Measurements from ENCODE around the gene C10orf71. TPM values are rescaled to one million over a fixed set of nuclear protein-coding genes. Genes with fewer than 3 reads are reported as not detected.

The C10orf71 gene
- total RNA-seq, 2 donors from 2014 or later = 0.14 TPM; not detected in 1

DNA sequence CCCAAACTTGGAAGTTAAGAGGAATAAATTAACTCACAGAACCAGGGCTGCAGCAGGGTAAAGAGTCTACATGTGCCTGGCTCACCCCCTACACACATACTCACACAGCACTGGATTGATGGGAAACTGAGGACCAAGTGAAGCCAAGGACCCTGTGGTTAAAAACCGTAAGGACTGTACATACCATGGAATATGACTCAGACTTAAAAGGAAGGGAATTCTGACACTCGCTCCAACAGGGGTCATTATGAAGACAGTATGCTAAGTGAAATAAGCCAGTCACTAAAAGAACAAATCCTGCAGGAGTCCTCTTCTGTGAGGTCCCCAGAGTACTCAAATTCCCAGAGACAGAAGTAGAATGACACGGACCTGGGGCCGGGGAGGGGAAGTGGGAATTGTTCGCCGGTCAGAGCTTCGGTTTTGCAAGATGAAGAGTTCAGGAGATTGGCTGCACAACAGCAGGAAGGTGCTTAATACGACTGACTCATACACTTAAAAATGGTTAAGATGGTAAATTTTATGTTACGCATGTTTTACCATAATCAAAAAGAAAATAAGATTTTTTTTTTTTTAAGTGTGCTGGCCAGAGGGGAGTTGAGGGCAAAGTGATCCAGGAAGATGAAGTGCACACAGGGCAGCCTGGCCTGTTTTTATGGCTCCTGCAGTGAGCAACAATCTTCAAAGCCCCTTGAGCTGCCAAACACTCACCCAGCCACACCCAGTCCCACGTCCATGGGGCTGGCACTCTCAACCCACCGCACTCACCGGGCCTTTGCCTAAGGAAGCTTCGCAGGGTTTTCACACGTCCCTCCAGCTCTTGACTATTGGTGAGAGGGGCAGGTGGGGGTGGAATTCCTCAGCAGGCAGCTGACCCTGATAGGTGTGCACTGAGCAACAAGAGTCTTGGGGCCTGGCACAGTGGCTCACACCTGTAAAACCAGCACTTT lies 70.5 kb downstream of the C10orf71 start:
- H3K27me3 ChIP-seq (replicated peaks; ENCODE audit: insufficient read depth) = no peaks in the 10 kb centered on the region
- H3K27ac ChIP-seq = no peak overlapping the region
- ATAC-seq (ENCODE audit: insufficient number of reproducible peaks, low FRiP score, low read depth) (no peak), DNase-seq (ENCODE audit: low spot score) (no peak)
- no peaks in the 10 kb centered on the region for H3K36me3 ChIP-seq
- H3K4me1 ChIP-seq (ENCODE audit: control insufficient read depth in 1 of 2, low read depth in 2 of 2) = no peaks in the 10 kb centered on the region
- H3K4me3 ChIP-seq = no peak overlapping the region
- TF ChIP-seq CTCF (IDR thresholded peaks at IDR 0.05) = no peak
- no peaks in the 10 kb centered on the region for H3K9me3 ChIP-seq

- H3K27ac ChIP-seq = no peak overlapping the region
- no peaks in the 10 kb centered on the region for H3K36me3 ChIP-seq
- H3K4me1 ChIP-seq (ENCODE audit: control insufficient read depth in 1 of 2, low read depth in 2 of 2) = no peaks in the 10 kb centered on the region
- ATAC-seq (ENCODE audit: insufficient number of reproducible peaks, low FRiP score, low read depth) = no peak
- no peak overlapping the region for H3K4me3 ChIP-seq
- H3K27me3 ChIP-seq (replicated peaks; ENCODE audit: insufficient read depth) = no peaks in the 10 kb centered on the region
- H3K9me3 ChIP-seq = no peaks in the 10 kb centered on the region
- TF ChIP-seq CTCF (IDR thresholded peaks at IDR 0.05) = no peak
- no peak for DNase-seq (ENCODE audit: low spot score)
Observed at GRCh38 chr10:49370326-49371100, 71.5 kb downstream of the C10orf71 start.

- H3K27ac ChIP-seq = no peak overlapping the region
- no peak overlapping the region for H3K4me3 ChIP-seq
- no peaks in the 10 kb centered on the region for H3K9me3 ChIP-seq
- no peaks in the 10 kb centered on the region for H3K27me3 ChIP-seq (replicated peaks; ENCODE audit: insufficient read depth)
- ATAC-seq (ENCODE audit: insufficient number of reproducible peaks, low FRiP score, low read depth) = no peak
- no peaks in the 10 kb centered on the region for H3K36me3 ChIP-seq
- DNase-seq (ENCODE audit: low spot score) = no peak
- H3K4me1 ChIP-seq (ENCODE audit: control insufficient read depth in 1 of 2, low read depth in 2 of 2) = no peaks in the 10 kb centered on the region
- no peak for TF ChIP-seq CTCF (IDR thresholded peaks at IDR 0.05)
Observed at GRCh38 chr10:49371967-49372366, 73.0 kb downstream of the C10orf71 start.

DNA sequence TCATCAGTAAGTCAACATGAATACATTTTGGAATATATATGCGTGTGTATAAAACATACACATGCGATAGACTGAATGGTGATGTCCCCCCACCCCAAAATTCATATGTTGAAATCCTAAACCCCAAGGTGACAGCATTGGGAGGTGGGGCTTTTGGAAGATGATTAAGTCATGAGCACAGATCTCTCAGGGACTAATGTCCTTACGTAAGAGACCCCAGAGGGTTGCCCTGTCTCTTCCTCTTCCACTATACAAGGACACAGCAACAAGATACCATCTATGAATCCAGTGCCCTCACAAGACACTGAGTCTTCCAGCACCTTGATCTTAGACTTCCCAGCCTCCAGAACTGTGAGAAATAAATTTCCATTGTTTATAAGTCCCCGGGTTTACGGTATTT lies 74.4 kb downstream of the C10orf71 start:
- Histone ChIP-seq H3K4me1 (ENCODE audit: control insufficient read depth in 1 of 2, low read depth in 2 of 2) (no peaks in the 10 kb centered on the region), H3K36me3 (no peaks in the 10 kb centered on the region), H3K27ac (no peak overlapping the region), H3K4me3 (no peak overlapping the region), H3K27me3 (replicated peaks; ENCODE audit: insufficient read depth) (no peaks in the 10 kb centered on the region), H3K9me3 (no peaks in the 10 kb centered on the region)
- DNase-seq (ENCODE audit: low spot score) (no peak), ATAC-seq (ENCODE audit: insufficient number of reproducible peaks, low FRiP score, low read depth) (no peak)
- TF ChIP-seq CTCF (IDR thresholded peaks at IDR 0.05) = no peak

DNA sequence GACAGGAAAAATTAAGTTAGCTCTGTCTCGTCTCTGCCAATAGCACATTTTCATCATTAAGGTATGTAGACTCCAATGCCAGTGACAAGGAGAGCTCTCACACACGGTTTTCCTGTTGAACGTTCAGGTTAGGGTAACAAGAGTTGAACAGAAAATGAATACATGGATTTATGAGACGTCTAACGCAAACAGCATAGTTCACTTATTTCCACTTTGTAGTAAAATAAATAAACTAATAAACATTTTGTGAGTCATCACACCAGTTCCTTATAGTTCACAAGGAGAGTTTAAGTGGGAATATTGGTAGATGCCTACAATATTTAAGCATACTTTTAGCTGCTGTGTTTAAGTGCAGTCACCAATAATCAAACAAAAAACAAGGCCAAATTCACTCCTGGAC lies 75.8 kb downstream of the C10orf71 start:
- no peak for DNase-seq (ENCODE audit: low spot score)
- H3K4me3 ChIP-seq = no peak overlapping the region
- ATAC-seq (ENCODE audit: insufficient number of reproducible peaks, low FRiP score, low read depth) = no peak
- no peaks in the 10 kb centered on the region for H3K9me3 ChIP-seq
- no peaks in the 10 kb centered on the region for H3K4me1 ChIP-seq (ENCODE audit: control insufficient read depth in 1 of 2, low read depth in 2 of 2)
- H3K27me3 ChIP-seq (replicated peaks; ENCODE audit: insufficient read depth) = no peaks in the 10 kb centered on the region
- no peaks in the 10 kb centered on the region for H3K36me3 ChIP-seq
- TF ChIP-seq CTCF (IDR thresholded peaks at IDR 0.05) = no peak
- no peak overlapping the region for H3K27ac ChIP-seq

All from thoracic aorta (tissue), 2 donors.